HS-5 (cell line): Measurements from ENCODE around the gene ATRIP.
"Not testable (repeated sequence)": the region's sequence is repeated elsewhere in the genome, so short reads cannot be mapped to it uniquely, and the experiment has no call there.

ENCODE experiments used
- DNase-seq: peaks from one replicate; pipeline ENCODE4 v3.0.0-alpha.2; 2012; ENCODE audit warnings: low read depth

The ATRIP gene

GRCh38 chr3:48436855-48437254 is 9.7 kb upstream of the ATRIP start:
- no peak for DNase-seq

- no peak for DNase-seq
Observed at GRCh38 chr3:48437812-48438211, 8.7 kb upstream of the ATRIP start.

DNA sequence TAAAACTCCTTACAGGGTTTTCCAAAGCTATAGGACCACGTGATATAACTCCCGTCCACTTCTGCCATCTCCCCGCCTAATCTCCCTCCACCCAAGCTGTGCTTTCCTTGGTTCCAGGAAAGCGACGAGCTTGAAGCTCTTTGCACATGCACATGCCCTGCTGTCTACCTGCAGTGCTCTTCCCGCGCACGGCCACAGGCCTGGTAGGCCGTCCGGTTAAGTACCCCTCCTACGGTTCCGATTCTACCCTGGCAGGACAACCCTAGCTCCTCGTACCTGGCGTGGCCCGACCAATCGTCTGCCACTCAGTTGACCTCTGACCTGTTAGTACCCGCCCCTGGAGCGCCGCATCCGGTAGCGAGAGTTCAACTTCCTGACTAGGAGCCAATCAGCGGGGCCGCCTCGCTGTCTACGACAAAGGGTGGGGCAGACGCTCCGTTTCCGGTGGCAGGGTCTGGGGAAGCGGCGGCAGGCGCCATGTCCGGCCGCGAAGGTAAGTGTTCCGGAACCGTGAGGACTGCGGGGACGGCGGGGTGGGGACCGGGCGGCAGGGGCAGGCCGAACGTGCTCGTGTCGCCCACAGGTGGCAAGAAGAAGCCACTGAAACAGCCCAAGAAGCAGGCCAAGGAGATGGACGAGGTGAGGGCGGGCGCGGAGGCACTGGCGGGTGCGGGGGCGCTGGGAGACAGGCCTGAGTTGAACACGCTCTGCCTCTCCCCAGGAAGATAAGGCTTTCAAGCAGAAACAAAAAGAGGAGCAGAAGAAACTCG is 6.5 kb upstream of the ATRIP start, which contains the start of the genes CCDC51 and TMA7:
TSS of gene CCDC51 (minus strand) at position 300 of the 770 bp plus-strand sequence. CDS start 4,991 bp downstream, outside the sequence.
TSS of gene TMA7 (plus strand) at position 438 of the 770 bp plus-strand sequence. CDS start at position 478, 40 bp downstream.
- DNase-seq, result peak; percentile 86

- no peak for DNase-seq
Observed at GRCh38 chr3:48440590-48440958, 6.0 kb upstream of the ATRIP start.

DNA sequence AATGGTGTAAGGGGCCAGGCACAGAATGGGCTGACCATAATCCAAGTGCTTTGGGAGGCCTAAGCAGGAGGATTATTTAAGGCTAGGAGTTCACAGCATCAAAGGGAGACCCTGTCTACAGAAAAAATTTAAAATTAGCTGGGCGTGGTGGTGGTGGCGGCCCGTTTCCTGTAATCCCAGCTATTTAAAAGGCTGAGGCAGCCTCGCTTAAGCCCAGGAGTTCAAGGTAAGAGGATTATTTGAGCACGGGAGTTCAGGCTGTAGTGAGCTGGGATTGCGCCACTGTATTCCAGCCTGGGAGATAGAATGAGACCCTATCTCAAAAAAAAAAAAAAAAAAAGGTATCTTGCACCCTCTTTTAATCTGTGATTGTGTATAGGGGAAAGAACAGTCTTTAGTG is 4.6 kb upstream of the ATRIP start:
- no peak for DNase-seq

GRCh38 chr3:48445277-48445882 is 1.2 kb upstream of the ATRIP start:
- DNase-seq, result no peak

DNA sequence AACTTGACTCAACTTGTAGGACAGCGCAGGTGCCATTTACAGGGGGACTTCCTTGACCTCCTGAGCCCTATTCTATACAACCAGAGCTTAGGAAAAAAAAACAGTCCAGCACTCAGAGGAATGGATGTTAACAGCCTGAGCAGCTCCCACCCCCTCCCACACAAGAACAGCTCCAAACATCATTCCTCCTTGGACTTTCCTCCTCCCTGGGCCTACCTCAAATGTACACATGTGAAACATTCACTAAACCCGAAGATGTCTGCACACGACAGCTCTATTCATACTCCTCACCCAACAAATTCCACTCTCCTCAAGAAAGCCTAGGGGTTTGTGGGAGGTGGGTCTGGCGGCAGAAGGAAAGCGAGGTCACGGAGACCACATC is 503 bp upstream of the ATRIP start:
- DNase-seq, result no peak

GRCh38 chr3:48451270-48451669 is 4.7 kb downstream of the ATRIP start:
- DNase-seq, result no peak

DNA sequence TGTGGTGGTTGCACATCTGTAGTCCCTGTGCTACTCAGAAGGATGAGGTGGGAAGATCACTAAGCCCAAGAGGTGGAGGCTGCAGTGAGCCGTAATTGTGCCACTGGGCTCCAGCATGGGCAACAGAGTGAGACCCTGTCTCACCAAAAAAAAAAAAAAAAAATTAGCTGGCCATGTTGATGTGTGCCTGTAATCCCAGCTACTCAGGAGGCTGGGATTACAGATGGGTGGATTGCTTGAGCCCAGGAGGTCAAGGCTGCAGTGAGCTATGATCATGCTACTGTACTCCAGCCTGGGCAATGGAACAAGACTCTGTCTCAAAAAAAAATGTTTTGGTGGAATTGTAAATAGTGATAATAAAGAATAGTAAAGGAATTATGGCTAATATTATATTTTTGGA is 9.9 kb downstream of the ATRIP start:
- no peak for DNase-seq

DNA sequence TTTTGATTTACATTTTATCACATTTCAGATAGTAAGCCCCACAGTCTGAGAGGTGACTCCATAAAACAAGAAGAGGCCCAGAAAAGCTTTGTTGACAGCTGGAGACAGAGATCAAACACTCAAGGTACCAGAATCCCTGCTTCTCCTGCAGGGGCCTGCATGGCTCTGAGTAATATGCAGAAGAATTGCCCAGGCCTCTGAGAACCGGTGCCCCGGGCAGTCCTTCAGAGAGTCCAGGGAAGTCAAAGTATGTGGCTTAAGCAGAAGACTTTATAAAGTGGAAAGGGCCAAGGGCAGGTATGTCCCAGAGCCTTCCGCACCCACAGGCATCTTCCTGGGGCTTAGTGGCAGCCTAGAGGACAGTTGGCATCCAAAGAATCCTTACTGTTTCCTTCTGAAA is 12.8 kb downstream of the ATRIP start:
- DNase-seq, result no peak

DNA sequence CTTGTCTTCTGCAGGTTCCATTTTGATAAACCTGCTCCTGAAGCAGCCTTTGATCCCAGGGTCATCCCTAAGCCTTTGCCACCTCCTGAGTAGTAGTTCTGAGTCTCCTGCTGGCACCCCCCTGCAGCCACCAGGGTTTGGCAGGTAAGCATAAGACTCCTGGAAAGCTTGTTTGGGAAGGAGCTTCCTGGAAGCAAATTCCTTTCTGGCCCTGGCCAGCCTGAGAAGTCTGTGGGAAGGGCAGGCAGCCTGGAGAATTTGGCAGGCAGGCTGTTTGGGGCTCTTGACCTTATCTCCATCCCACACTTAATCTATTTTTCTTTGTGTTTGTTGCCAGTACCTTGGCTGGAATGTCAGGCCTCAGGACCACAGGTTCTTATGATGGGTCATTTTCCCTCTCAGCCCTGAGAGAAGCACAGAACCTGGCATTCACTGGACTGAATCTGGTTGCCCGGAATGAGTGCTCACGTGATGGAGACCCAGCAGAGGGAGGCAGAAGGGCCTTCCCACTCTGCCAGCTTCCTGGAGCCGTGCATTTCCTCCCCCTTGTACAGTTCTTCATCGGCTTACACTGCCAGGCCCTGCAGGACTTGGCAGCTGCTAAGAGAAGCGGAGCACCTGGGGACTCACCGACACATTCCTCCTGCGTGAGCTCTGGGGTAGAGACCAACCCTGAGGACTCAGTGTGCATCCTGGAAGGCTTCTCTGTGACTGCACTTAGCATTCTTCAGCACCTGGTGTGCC is 13.4 kb downstream of the ATRIP start:
- DNase-seq, result no peak

DNA sequence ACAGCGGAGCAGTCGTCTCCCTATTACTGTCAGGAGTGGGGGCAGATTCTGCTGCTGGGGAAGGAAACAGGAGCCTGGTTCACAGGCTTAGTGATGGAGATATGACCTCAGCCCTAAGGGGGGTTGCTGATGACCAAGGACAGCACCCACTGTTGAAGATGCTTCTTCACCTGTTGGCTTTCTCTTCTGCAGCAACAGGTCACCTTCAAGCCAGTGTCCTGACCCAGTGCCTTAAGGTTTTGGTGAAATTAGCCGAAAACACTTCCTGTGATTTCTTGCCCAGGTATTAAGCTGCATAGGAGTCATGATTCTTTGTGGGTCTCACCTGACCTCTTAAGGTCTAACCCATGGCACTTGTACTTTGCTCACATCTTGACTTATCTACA is 14.0 kb downstream of the ATRIP start:
- no peak for DNase-seq

GRCh38 chr3:48461767-48462166 is 15.2 kb downstream of the ATRIP start:
- DNase-seq, result not testable (repeated sequence)

GRCh38 chr3:48463703-48464102 is 17.2 kb downstream of the ATRIP start:
- no peak for DNase-seq

DNA sequence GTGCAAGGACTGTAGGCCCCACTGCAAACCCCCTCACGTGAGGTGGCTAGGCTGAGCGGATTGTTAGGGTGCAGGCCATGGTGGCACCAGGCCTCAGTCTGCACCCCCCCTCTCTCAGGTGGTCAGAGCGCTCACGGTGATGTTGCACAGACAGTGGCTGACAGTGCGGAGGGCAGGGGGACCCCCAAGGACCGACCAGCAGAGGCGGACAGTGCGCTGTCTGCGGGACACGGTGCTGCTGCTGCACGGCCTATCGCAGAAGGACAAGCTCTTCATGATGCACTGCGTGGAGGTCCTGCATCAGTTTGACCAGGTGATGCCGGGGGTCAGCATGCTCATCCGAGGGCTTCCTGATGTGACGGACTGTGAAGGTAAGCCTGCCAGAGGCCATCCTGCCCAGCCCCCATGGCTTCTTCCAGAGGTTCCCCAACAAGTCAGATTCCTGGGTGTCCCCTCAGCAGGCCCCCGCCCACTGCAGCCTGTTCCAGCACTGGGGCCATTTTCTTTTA is 18.2 kb downstream of the ATRIP start:
- DNase-seq, result no peak

DNA sequence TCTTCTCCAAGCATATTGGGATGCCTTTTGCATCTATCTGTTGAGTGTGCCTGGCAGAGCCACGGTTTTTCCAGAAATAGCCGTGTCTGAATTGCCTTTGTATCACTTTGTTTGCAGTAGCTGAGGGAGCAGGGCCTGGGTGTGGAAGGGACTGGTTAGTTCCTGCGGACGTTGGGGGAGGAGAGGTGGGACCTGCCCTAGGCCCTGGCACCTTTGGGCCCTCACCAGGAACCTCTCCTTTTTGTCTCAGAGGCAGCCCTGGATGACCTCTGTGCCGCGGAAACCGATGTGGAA is 18.6 kb downstream of the ATRIP start:
- DNase-seq, result no peak

DNA sequence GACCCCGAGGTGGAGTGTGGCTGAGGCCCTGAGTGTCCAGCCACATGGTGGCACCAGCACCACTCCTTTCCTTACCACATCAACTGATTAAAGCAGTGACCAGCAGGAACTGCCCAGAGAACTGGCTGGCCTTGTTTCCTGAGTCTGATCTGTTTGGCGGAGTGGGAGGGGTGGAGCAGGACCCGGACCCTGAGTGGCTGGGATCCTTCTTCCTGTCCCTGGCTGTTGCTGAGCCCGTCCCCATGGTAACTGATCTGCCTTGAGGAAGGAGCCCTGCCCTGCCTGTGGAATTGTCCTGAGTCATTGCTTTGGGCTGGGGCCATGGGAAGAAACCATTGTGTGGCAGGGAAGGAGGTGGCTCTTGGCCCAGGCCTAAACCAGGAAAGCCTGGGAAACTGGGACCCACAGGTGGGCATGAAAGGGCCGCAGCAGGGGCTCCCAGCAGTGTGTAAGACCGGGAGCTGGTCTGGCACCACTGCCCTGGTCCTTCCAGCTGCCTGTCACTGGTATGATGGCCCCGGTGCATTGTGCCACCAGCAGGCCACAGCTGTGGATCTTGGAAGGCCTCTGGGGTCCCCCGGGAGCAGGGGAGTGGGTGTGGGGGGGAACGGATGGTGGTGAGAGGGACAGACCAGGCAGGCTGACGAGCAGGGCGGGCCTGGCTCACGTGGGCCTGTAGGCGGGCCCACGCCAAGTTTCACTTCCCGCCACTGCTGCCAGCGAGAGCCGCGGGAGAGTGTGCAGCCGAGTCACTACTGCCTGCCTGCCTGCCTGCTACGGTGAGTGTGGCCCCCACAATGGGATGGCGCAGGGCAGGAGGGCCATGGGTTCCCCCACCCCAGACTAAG is 19.2 kb downstream of the ATRIP start:
- DNase-seq, result peak; percentile 98

DNA sequence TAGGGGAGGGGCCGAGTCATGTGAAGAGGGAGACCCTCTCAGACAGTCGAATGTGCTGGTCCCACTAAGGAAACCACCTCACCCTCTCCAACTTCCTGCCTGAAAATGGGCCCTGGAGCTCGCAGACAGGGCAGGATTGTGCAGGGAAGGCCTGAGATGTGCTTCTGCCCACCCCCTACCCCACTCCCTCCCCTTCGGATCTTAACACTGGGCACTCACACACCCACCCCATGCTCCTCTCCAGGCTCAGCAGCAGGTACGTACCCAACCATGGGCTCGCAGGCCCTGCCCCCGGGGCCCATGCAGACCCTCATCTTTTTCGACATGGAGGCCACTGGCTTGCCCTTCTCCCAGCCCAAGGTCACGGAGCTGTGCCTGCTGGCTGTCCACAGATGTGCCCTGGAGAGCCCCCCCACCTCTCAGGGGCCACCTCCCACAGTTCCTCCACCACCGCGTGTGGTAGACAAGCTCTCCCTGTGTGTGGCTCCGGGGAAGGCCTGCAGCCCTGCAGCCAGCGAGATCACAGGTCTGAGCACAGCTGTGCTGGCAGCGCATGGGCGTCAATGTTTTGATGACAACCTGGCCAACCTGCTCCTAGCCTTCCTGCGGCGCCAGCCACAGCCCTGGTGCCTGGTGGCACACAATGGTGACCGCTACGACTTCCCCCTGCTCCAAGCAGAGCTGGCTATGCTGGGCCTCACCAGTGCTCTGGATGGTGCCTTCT is 20.0 kb downstream of the ATRIP start:
- DNase-seq, result no peak

DNA sequence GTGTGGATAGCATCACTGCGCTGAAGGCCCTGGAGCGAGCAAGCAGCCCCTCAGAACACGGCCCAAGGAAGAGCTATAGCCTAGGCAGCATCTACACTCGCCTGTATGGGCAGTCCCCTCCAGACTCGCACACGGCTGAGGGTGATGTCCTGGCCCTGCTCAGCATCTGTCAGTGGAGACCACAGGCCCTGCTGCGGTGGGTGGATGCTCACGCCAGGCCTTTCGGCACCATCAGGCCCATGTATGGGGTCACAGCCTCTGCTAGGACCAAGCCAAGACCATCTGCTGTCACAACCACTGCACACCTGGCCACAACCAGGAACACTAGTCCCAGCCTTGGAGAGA is 20.5 kb downstream of the ATRIP start:
- DNase-seq, result no peak

DNA sequence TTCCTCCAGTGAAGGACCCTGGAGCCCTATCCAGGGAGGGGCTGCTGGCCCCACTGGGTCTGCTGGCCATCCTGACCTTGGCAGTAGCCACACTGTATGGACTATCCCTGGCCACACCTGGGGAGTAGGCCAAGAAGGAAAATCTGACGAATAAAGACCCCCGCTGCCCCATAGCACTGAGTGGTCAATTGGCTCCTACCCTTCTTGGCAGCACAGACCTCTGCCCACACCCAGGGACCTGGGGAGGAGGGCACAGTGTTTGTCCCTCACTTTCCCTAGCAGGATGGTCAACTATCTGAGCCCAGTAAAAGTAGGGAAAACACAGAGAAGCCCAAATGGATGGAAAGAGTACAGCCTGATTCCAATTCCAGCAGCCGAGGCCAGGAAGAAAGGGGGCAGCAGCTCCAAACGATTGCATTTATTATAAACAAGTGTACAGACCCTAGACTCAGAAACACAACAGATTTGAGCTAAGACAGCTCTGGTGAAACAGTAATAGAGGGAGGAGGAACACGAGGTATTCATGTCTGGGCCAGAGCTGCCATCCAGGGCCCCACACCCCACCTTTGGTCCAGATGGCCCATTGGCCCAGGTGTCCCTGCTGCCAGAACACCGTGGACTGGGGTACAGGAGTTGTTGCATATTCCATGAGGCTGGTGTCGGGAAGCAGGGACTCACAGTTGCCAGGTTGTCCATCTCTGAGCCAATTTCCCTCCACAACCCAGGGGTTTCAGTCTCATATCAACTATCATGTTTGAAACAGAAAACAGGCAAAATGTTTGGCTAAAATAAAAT is 21.1 kb downstream of the ATRIP start:
- DNase-seq, result no peak

DNA sequence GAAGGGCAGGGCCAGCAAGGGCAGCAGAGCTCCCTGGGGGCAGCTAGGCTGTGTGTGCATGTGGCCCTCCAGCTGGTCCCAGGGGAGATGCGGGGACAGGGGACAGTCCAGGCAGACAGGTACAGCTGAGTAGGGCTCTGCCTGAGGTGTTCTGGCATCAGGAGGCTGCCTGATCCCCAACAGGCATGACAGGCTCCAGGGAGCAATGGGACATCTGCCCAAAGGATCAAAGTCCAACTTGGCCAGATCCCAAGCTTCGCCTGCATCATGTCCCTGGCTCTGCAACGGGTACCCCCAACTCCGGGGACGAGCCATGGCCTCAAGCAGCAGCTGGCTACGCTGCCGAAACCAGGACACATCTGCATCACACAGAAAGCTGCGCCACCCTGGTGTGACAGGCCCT is 21.8 kb downstream of the ATRIP start:
- no peak for DNase-seq
